Right cardiac atrium (tissue), 5 donors: ENCODE results near the gene ITGAV. TPM values are rescaled to one million over a fixed set of nuclear protein-coding genes. Genes with fewer than 3 reads are reported as not detected.

Experiments used
- ATAC-seq, 2 donors: fragments of 200-7000 bp; cut with Tn5 transposase; one replicate each; pipeline versions ENCODE4 v1.8.0 to v1.9.1; 2020; ENCODE audit warnings: moderate library complexity in 2 of 2, mild to moderate bottlenecking in 1 of 2
- DNase-seq, 3 donors: peaks; one replicate each; pipeline ENCODE4 v3.0.0-alpha.2; 2020
- H3K27ac ChIP-seq: one replicate; pipeline ENCODE4 v1.5.1; 2013; ENCODE audit warnings: mild to moderate bottlenecking, low read length, control low read depth, moderate library complexity
- H3K27me3 ChIP-seq: one replicate; pipeline ENCODE4 v1.6.1; 2013; ENCODE audit not compliant: control insufficient read depth, insufficient read depth
- H3K4me1 ChIP-seq: one replicate; pipeline ENCODE4 v1.6.1; 2013; ENCODE audit warnings: low read length; ENCODE audit not compliant: control insufficient read depth, insufficient read depth
- H3K4me3 ChIP-seq: one replicate; pipeline ENCODE4 v1.5.1; 2013; ENCODE audit warnings: low read length, control low read depth
- H3K9me3 ChIP-seq: one replicate; pipeline ENCODE4 v1.6.1; 2013; ENCODE audit warnings: low read length; ENCODE audit not compliant: control insufficient read depth
- WGBS: extraction: QIAGEN DNeasy Blood & Tissue Kit; methylation state at CpG from one replicate; pipeline ENCODE4 v1.1.7; 2013; 5-methylcytosine and 5-hydroxymethylcytosine counted together
- intact Hi-C, 4 donors: fragments of 100-400 bp; cut with DNase I; formaldehyde crosslinking; loops; one replicate each; pipeline versions ENCODE4 v1.11.0 to v1.14.0; 2022 to 2023
- polyA plus RNA-seq: library from polyadenylated mRNA; stranded (reverse); fragments of 200-250 nt; gene quantifications from one replicate; pipeline ENCODE4 v1.2.3, GENCODE V29; 2013
- total RNA-seq, 4 donors: library from RNA; stranded (reverse); fragmentation: NEBNext Ultra II Directional; extraction: Animal tissue kit (Norgen Biotek cat#: 25700); gene quantifications; one replicate each; pipeline ENCODE4 v1.2.1, GENCODE V29; 2021
- donor health status: healthy with polysubstance abuse.
- donor health status: DM: no; HTN: yes; CAD: no.
- donor health status: DM: no; HTN: no; CAD: no.
- donor health status: DM: no; HTN: yes; CAD: no; lungs with severe emphysema.
- donor health status: DM: yes; HTN: yes; CAD: no.

ITGAV gene
- total and polyA plus RNA-seq, 5 donors = 37.3 to 135 (median 121) TPM

GRCh38 chr2:186697536-186697935, 107.7 kb downstream of the ITGAV start:
- WGBS = 99% methylated on average over 1 of the region's 1 CpG
- no peak for ATAC-seq
- Histone ChIP-seq H3K9me3 (no peaks in the 10 kb centered on the region), H3K4me3 (no peak overlapping the region), H3K27me3 (no peaks in the 10 kb centered on the region), H3K27ac (no peak overlapping the region), H3K4me1 (peaks cover 2% of the 10 kb centered on the region)
- intact Hi-C loops = no loop called here
- DNase-seq = no peak

DNA sequence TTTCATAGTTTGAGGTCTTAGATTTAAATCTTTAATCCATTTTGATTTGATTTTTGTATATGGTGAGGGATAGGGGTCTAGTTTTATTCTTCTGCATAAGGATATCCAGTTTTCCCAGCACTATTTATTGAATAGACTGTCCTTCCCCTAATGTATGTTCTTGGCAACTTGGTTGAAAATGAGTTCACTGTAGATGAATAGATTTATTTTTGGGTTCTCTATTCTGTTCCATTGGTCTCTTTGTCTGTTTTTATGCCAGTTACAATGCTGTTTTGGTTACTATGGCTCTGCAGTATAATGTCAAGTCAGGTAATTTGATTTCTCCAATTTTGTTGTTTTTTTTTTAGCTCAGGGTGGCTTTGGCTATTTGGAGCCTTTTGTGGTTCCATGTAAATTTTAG, 109.9 kb downstream of the ITGAV start:
- ATAC-seq = no peak
- intact Hi-C loops = no loop called here
- H3K4me3 ChIP-seq = no peak overlapping the region
- no peak overlapping the region for H3K27ac ChIP-seq
- no peaks in the 10 kb centered on the region for H3K27me3 ChIP-seq
- no peaks in the 10 kb centered on the region for H3K4me1 ChIP-seq
- DNase-seq = no peak
- no peaks in the 10 kb centered on the region for H3K9me3 ChIP-seq

DNA sequence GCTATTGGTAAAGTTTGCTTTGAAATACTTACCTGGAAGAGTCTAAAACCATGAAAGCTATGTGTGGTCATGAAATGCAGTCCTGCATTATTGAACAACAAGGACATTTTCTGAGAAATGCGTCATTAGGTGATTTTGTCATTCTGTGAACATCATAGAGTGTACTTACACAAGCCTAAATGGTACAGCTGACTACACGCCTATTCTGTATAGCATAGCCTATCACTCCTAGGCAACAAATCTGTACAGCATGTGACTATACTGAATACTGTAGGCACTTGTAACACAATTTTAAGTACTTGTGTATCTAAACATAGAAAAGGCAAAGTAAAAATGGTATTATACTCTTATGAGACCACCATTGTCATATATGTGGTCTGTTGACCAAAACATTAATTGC, 112.2 kb downstream of the ITGAV start:
- intact Hi-C loops = no loop called here
- Histone ChIP-seq H3K4me3 (no peak overlapping the region), H3K4me1 (no peaks in the 10 kb centered on the region), H3K27ac (no peak overlapping the region), H3K9me3 (no peaks in the 10 kb centered on the region), H3K27me3 (no peaks in the 10 kb centered on the region)
- DNase-seq = no peak
- ATAC-seq = no peak
- WGBS = 97% methylated on average over 2 of the region's 2 CpGs

DNA sequence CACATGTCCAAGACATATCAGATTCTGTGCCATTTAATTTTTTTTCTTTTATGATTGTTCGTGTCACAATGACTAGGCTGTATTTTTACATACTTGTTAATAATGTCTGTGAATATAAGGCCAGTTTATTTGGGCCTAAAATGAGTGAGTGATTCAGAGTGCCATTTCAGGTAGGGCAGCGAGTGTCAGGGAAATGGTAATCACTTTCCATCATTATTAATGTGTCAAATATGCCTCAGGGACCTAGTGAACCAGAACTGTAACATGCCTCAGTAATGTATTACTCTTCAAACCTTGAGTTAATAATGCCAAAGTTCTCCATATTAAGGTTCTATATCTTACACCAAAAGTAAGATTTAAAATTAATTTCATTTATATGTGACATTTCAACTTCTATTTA, 112.6 kb downstream of the ITGAV start:
- Histone ChIP-seq H3K4me1 (no peaks in the 10 kb centered on the region), H3K27ac (no peak overlapping the region), H3K27me3 (no peaks in the 10 kb centered on the region), H3K9me3 (no peaks in the 10 kb centered on the region), H3K4me3 (no peak overlapping the region)
- intact Hi-C loops = no loop called here
- no peak for ATAC-seq
- no peak for DNase-seq
- 93% methylated on average over 2 of the region's 2 CpGs for WGBS

- intact Hi-C loops = no loop called here
- no peak for DNase-seq
- 97% methylated on average over 3 of the region's 3 CpGs for WGBS
- no peaks in the 10 kb centered on the region for H3K9me3 ChIP-seq
- no peak for ATAC-seq
- H3K4me1 ChIP-seq = no peaks in the 10 kb centered on the region
- H3K27me3 ChIP-seq = no peaks in the 10 kb centered on the region
- H3K4me3 ChIP-seq = no peak overlapping the region
- no peak overlapping the region for H3K27ac ChIP-seq
Observed at GRCh38 chr2:186704897-186705296, 115.0 kb downstream of the ITGAV start.

- H3K4me3 ChIP-seq = no peak overlapping the region
- no peak for ATAC-seq
- no peak overlapping the region for H3K27ac ChIP-seq
- no peaks in the 10 kb centered on the region for H3K27me3 ChIP-seq
- no peaks in the 10 kb centered on the region for H3K4me1 ChIP-seq
- 93% methylated on average over 6 of the region's 6 CpGs for WGBS
- no peak for DNase-seq
- H3K9me3 ChIP-seq = no peaks in the 10 kb centered on the region
- intact Hi-C loops = no loop called here
Observed at GRCh38 chr2:186709529-186710450, 119.9 kb downstream of the ITGAV start.

DNA sequence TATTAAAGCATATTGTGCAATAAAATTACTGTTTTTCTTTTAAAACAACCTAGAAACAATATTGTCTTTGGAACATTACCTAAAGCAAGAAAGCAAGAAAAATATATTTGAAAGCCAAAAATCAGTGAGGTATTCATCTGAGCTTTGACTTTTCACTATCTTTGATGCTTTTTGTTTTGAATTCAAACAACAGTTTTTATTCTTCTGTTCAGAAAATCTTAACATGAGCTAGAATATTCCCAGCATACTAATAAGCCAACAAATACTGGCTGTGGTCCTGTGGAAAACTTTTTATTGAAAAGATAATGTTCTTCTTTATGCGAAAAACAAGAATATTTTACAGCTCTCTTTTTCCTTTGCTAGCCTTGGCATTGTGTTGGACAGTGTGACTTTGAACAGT, 123.8 kb downstream of the ITGAV start:
- H3K9me3 ChIP-seq = no peaks in the 10 kb centered on the region
- intact Hi-C loops = no loop called here
- DNase-seq = no peak

DNA sequence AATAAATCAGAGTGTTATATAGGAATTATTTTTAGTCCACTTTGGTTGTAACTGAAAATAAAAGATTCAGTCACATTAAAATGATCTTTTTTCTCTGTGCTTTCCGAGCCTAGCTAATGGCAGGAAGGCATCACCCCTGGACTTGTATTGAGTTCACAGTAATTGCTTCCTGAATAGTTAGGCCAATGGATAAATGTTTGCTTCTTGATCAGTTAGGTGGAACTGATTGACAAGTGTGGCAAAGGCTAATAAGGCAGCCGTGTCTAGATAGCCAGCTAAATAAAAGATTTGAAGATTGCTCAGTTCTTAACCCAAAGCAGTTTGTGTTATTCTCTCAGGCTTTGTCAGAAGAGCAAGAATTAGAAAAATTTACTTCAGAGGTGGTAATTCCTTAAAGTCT, 124.8 kb downstream of the ITGAV start:
- no peak overlapping the region for H3K27ac ChIP-seq

More for the DNA sequence above, 123.8 kb downstream of the ITGAV start:
- Histone ChIP-seq H3K27me3 (no peaks in the 10 kb centered on the region), H3K4me1 (no peaks in the 10 kb centered on the region), H3K4me3 (no peak overlapping the region), H3K27ac (no peak overlapping the region)
- no peak for ATAC-seq
- WGBS = 57% methylated on average over 1 of the region's 1 CpG

DNA sequence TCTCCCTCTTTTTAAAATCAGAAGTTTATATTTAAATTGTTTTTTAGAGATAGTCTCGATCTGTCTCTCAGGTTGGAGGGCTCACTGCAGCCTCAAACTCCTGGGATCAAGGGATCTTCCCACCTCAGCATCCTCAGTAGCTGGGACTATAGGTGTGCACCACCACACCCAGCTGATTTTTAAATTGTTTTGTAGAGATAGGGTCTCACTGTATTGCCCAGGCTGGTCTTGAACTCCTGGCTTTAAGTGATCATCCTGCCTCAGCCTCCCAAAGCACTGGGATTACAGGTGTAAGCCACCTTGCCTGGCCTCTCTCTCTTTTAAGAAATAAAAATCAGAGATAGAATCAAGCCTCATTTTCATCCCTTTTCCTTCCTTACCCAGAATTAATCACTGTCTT, 126.1 kb downstream of the ITGAV start:
- H3K27ac ChIP-seq = no peak overlapping the region
- DNase-seq (no peak), ATAC-seq (no peak)
- no peaks in the 10 kb centered on the region for H3K27me3 ChIP-seq
- no peaks in the 10 kb centered on the region for H3K4me1 ChIP-seq
- 90% methylated on average over 1 of the region's 1 CpG for WGBS
- intact Hi-C loops = no loop called here
- no peak overlapping the region for H3K4me3 ChIP-seq
- no peaks in the 10 kb centered on the region for H3K9me3 ChIP-seq

More for the DNA sequence above, 124.8 kb downstream of the ITGAV start:
- no peaks in the 10 kb centered on the region for H3K4me1 ChIP-seq
- 77% methylated on average over 2 of the region's 2 CpGs for WGBS
- no peak for ATAC-seq
- no peak for DNase-seq
- no peaks in the 10 kb centered on the region for H3K27me3 ChIP-seq
- H3K4me3 ChIP-seq = no peak overlapping the region
- intact Hi-C loops = no loop called here
- H3K9me3 ChIP-seq = no peaks in the 10 kb centered on the region

- Histone ChIP-seq H3K27ac (no peak overlapping the region), H3K9me3 (no peaks in the 10 kb centered on the region), H3K4me1 (no peaks in the 10 kb centered on the region), H3K4me3 (no peak overlapping the region), H3K27me3 (no peaks in the 10 kb centered on the region)
- intact Hi-C loops = no loop called here
- WGBS = 67% methylated on average over 2 of the region's 2 CpGs
- no peak for ATAC-seq
- no peak for DNase-seq
Observed at GRCh38 chr2:186716899-186717298, 127.0 kb downstream of the ITGAV start.

DNA sequence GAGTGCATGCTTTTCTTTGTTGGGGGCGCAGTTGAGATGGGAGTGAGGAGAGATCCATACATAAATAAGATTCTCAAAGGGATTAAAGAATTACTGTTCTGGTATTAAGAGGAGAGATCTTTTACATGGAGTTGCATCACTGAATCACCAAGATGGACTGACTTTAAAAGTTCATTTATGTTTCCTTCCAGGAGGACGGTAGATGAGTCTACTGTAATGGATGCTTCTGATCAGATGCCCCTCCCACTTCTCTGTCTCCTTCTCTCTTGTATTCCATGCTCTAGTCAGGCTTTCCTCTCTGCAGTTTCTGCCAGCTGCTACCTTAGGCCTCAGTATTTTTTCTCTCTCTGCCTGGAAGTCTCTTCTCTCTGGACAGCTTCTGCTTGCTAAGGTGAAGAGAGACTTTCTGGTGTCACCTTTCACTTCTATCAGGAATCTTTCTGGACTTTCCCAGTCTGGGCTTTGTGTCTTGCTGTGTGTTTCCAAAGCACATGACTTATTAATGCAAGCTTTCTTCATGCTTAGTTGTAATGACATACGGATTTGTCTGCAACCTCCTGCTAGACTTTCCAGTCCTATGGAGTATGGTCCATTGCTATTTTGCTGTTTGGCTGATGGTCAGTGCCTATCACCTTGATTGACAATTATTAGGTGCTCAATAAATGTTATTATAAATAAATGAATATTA, 127.6 kb downstream of the ITGAV start:
- Histone ChIP-seq H3K27me3 (no peaks in the 10 kb centered on the region), H3K27ac (no peak overlapping the region), H3K9me3 (no peaks in the 10 kb centered on the region), H3K4me1 (no peaks in the 10 kb centered on the region), H3K4me3 (no peak overlapping the region)
- ATAC-seq (no peak), DNase-seq (no peak)
- intact Hi-C loops = no loop called here
- 73% methylated on average over 3 of the region's 3 CpGs for WGBS
